SH-SY5Y (cell line): Measurements from ENCODE around the gene TMEM232.

ENCODE experiments used
- GATA2 ChIP-seq: IDR thresholded peaks from 2 replicates; pipeline ENCODE4 v1.6.1; 2011; ENCODE audit warnings: mild to moderate bottlenecking, low read depth, low read length
- GATA3 ChIP-seq: IDR thresholded peaks from 2 replicates; pipeline ENCODE4 v1.6.1; 2011; ENCODE audit warnings: low read depth, mild to moderate bottlenecking, low read length, moderate library complexity

GRCh38 chr5:110754181-110754580, 27.7 kb upstream of the TMEM232 start:
- TF ChIP-seq GATA3, result no peak
- no peak for TF ChIP-seq GATA2
